MM.1S (cell line): ENCODE data around the gene SFRP5.

Experiments
- EZH2 ChIP-seq: fragments of 300-600 bp; sonication (generic); optimal IDR thresholded peaks from 2 replicates; pipeline ENCODE3; 2017; ENCODE audit warnings: low read depth, mild to moderate bottlenecking, antibody characterized with exemption, low read length, mixed read lengths
- EZH2phosphoT487 ChIP-seq: fragments of 300-600 bp; sonication (generic); IDR thresholded peaks from 2 replicates; pipeline ENCODE4 v1.6.1; 2018; ENCODE audit warnings: antibody characterized with exemption, low read length
- TF ChIP-seq, protein P1 (sequence below): fragments of 300-600 bp; sonication (generic); IDR thresholded peaks from 2 replicates; pipeline ENCODE4 v1.5.1; 2016; ENCODE audit warnings: antibody characterized with exemption, low read length, mixed read lengths

DNA sequence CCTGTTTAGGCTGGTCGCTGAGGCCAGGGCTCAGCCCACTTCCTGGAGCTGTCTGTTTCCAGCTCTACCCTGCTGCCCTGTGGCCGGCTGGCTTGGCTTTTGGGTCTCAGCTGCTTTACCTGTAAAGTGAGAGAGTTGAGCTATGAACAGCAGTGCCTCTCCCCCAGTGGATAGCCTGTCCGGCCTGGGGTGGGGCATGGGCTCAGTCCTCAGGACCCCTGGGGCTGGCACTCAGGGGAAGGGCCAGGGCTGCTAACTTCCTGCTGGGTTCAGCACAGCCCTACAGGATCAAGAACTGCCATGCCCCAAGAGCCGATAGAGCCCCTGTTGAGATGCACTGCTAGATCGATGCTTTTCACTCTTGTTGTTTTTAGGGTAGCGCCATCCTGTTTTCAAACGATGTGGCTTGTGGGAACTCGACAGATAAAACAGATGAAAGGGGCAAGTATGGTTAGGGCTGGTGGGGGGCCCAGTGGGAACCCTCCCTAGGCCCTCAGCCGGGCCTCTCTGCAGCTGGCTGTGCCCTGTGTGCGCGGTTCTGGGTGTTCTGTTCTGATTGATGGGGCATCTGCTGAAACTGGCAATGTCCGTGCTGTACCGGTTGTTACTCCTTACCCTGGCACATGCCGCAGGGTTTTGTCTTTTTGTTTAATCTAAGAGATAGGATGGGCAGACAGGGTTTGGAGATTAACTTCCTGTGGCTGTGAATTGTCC is 10.0 kb upstream of the SFRP5 start:
- TF ChIP-seq, protein P1, sequence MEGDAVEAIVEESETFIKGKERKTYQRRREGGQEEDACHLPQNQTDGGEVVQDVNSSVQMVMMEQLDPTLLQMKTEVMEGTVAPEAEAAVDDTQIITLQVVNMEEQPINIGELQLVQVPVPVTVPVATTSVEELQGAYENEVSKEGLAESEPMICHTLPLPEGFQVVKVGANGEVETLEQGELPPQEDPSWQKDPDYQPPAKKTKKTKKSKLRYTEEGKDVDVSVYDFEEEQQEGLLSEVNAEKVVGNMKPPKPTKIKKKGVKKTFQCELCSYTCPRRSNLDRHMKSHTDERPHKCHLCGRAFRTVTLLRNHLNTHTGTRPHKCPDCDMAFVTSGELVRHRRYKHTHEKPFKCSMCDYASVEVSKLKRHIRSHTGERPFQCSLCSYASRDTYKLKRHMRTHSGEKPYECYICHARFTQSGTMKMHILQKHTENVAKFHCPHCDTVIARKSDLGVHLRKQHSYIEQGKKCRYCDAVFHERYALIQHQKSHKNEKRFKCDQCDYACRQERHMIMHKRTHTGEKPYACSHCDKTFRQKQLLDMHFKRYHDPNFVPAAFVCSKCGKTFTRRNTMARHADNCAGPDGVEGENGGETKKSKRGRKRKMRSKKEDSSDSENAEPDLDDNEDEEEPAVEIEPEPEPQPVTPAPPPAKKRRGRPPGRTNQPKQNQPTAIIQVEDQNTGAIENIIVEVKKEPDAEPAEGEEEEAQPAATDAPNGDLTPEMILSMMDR, result no peak
- no peak for TF ChIP-seq EZH2phosphoT487
- TF ChIP-seq EZH2, result no peak
